GM04504 (cell line): ENCODE measurements around the gene ST6GALNAC2.

Source experiments
- DNase-seq: peaks from one replicate; pipeline ENCODE4 v3.0.0-alpha.2; 2012; ENCODE audit warnings: low read depth

Gene ST6GALNAC2

GRCh38 chr17:76554131-76554530 is 31.5 kb downstream of the ST6GALNAC2 start:
- no peak for DNase-seq

GRCh38 chr17:76553178-76553908 is 32.3 kb downstream of the ST6GALNAC2 start:
- DNase-seq = no peak

- DNase-seq = no peak
Observed at GRCh38 chr17:76551685-76552084, 34.0 kb downstream of the ST6GALNAC2 start.

- no peak for DNase-seq
Observed at GRCh38 chr17:76550712-76551615, 34.7 kb downstream of the ST6GALNAC2 start.

- DNase-seq = no peak
Observed at GRCh38 chr17:76549539-76549938, 36.1 kb downstream of the ST6GALNAC2 start.

- DNase-seq = no peak
Observed at GRCh38 chr17:76549215-76549518, 36.5 kb downstream of the ST6GALNAC2 start.

GRCh38 chr17:76548378-76549214 is 37.1 kb downstream of the ST6GALNAC2 start:
- no peak for DNase-seq

- no peak for DNase-seq
Observed at GRCh38 chr17:76547642-76548202, 37.9 kb downstream of the ST6GALNAC2 start.

- no peak for DNase-seq
Observed at GRCh38 chr17:76547183-76547641, 38.4 kb downstream of the ST6GALNAC2 start.

GRCh38 chr17:76546556-76547182 is 39.0 kb downstream of the ST6GALNAC2 start:
- DNase-seq = peak; percentile 66

- no peak for DNase-seq
Observed at GRCh38 chr17:76545918-76546555, 39.6 kb downstream of the ST6GALNAC2 start.

GRCh38 chr17:76544546-76545365 is 40.9 kb downstream of the ST6GALNAC2 start:
- no peak for DNase-seq

GRCh38 chr17:76543826-76544545 is 41.7 kb downstream of the ST6GALNAC2 start:
- DNase-seq = no peak

GRCh38 chr17:76543482-76543825 is 42.2 kb downstream of the ST6GALNAC2 start:
- no peak for DNase-seq

- DNase-seq = no peak
Observed at GRCh38 chr17:76542984-76543383, 42.7 kb downstream of the ST6GALNAC2 start.

GRCh38 chr17:76542566-76542971 is 43.1 kb downstream of the ST6GALNAC2 start:
- DNase-seq = no peak

GRCh38 chr17:76541739-76542454 is 43.8 kb downstream of the ST6GALNAC2 start:
- DNase-seq = no peak

GRCh38 chr17:76540381-76541300 is 45.0 kb downstream of the ST6GALNAC2 start:
- DNase-seq = peak; percentile 86
